ENCODE results near the gene NIFK.

The NIFK gene

DNA sequence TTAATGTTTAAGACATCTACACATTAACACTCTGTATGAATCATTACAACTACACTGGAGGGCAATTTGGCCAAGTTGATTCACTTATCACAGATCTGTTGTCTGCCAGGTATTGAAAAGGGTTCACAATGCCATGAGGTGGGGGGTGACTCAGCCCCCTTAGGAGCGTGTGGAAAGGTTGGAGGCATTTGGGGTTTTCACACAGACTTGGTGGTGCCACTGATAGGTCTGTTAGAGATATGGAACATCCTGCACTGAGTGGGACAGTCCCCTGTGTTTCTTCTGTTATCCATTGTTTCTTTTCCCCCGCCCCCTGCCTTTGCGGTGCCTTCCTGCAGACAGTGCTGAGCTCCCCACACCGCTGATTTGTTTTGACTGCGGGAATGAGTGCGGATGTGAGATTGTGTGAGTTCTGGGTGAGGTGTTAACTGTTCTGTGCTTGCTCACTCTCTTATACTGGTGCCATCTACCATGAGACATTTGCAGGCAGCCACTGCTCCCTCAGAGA, 9.4 kb upstream of the NIFK start:
- no peak for TF ChIP-seq USF1 (IDR thresholded peaks at IDR 0.05)
- TF ChIP-seq RAD21 (IDR thresholded peaks at IDR 0.05; ENCODE audit: low read depth) = no peak

GRCh38 chr2:121741450-121741849, 4.8 kb upstream of the NIFK start:
- no peak for TF ChIP-seq CREB1 (IDR thresholded peaks at IDR 0.05; ENCODE audit: low read depth)
- no peak for TF ChIP-seq RAD21 (IDR thresholded peaks at IDR 0.05; ENCODE audit: low read depth)
- TF ChIP-seq FOXM1 (IDR thresholded peaks at IDR 0.05; ENCODE audit: borderline replicate concordance, low read depth) = no peak
- no peak for TF ChIP-seq TCF12 (IDR thresholded peaks at IDR 0.05; ENCODE audit: low read depth)
- TF ChIP-seq, protein P1, sequence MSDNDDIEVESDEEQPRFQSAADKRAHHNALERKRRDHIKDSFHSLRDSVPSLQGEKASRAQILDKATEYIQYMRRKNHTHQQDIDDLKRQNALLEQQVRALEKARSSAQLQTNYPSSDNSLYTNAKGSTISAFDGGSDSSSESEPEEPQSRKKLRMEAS (IDR thresholded peaks at IDR 0.05) = no peak
- no peak for TF ChIP-seq REST (IDR thresholded peaks at IDR 0.05; ENCODE audit: low read depth)
- TF ChIP-seq CEBPB (IDR thresholded peaks at IDR 0.05) = no peak
- TF ChIP-seq TAF1 (IDR thresholded peaks at IDR 0.05; ENCODE audit: low read depth) = no peak
- no peak for TF ChIP-seq TEAD4 (IDR thresholded peaks at IDR 0.05)
- no peak for TF ChIP-seq YY1 (IDR thresholded peaks at IDR 0.05; ENCODE audit: low read depth)
- no peak for TF ChIP-seq USF1 (IDR thresholded peaks at IDR 0.05)
- no peak for TF ChIP-seq EGR1 (IDR thresholded peaks at IDR 0.05)
- TF ChIP-seq NFIC (IDR thresholded peaks at IDR 0.05) = no peak

DNA sequence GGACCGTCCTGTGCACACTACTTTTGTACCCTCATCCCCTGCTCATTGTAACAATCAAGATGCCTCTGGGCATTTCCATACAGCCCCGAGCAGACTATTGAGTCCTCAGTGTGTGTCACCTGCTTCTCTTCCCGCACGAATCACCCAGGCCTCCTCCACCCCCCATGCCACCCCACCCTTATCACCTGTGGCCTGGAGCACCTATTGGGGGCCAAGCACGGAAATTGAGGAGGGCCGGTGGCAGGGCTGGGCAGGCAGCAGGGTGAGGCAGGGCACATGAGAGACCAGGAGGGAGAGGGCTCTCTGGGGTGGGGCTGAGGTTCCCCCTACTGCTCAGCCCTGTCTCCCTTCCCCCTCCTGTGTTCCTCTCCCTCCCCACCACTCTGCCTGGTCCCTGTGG, 4.3 kb upstream of the NIFK start:
- TF ChIP-seq EGR1 (IDR thresholded peaks at IDR 0.05) = no peak
- TF ChIP-seq, protein P1 (IDR thresholded peaks at IDR 0.05) = no peak
- TF ChIP-seq USF1 (IDR thresholded peaks at IDR 0.05) = no peak
- no peak for TF ChIP-seq ZBTB7A (IDR thresholded peaks at IDR 0.05; ENCODE audit: low read depth)
- no peak for TF ChIP-seq TAF1 (IDR thresholded peaks at IDR 0.05; ENCODE audit: low read depth)

DNA sequence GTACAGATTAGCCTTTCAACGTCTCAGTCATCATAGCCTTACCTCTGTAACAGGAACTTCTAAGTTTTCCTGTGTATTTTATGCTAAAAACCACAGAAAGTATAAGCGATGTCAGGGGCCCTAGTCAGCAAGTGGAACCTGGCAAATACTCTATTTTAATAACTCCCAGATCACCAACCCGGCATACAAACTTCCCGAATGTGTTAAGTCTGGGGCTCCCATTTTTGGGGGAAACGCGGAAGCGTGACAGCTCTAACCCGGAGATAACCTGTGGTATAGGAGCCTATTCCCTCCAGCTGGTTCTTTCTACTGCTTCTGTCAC, 574 bp downstream of the NIFK start:
- TF ChIP-seq, protein P1 (IDR thresholded peaks at IDR 0.05) = no peak
- TF ChIP-seq TCF12 (IDR thresholded peaks at IDR 0.05; ENCODE audit: low read depth) (no peak), EGR1 (IDR thresholded peaks at IDR 0.05) (no peak), YY1 (IDR thresholded peaks at IDR 0.05; ENCODE audit: low read depth) (no peak), CEBPB (IDR thresholded peaks at IDR 0.05) (no peak), EP300 (IDR thresholded peaks at IDR 0.05; ENCODE audit: borderline replicate concordance) (no peak), FOXM1 (IDR thresholded peaks at IDR 0.05; ENCODE audit: borderline replicate concordance, low read depth) (no peak), ZBTB7A (IDR thresholded peaks at IDR 0.05; ENCODE audit: low read depth) (no peak), USF1 (IDR thresholded peaks at IDR 0.05) (no peak), REST (IDR thresholded peaks at IDR 0.05; ENCODE audit: low read depth) (no peak), RAD21 (IDR thresholded peaks at IDR 0.05; ENCODE audit: low read depth) (no peak), NFIC (IDR thresholded peaks at IDR 0.05) (no peak), TEAD4 (IDR thresholded peaks at IDR 0.05) (no peak), CREB1 (IDR thresholded peaks at IDR 0.05; ENCODE audit: low read depth) (no peak), TAF1 (IDR thresholded peaks at IDR 0.05; ENCODE audit: low read depth) (no peak)

- no peak for TF ChIP-seq RAD21 (IDR thresholded peaks at IDR 0.05; ENCODE audit: low read depth)
- TF ChIP-seq USF1 (IDR thresholded peaks at IDR 0.05) = no peak
- TF ChIP-seq TCF12 (IDR thresholded peaks at IDR 0.05; ENCODE audit: low read depth) = no peak
- TF ChIP-seq FOXM1 (IDR thresholded peaks at IDR 0.05; ENCODE audit: borderline replicate concordance, low read depth) = no peak
- no peak for TF ChIP-seq EP300 (IDR thresholded peaks at IDR 0.05; ENCODE audit: borderline replicate concordance)
- TF ChIP-seq REST (IDR thresholded peaks at IDR 0.05; ENCODE audit: low read depth) = no peak
- TF ChIP-seq NFIC (IDR thresholded peaks at IDR 0.05) = no peak
- TF ChIP-seq YY1 (IDR thresholded peaks at IDR 0.05; ENCODE audit: low read depth) = no peak
Measured at GRCh38 chr2:121735518-121736074, 1.1 kb downstream of the NIFK start.

All from Ishikawa (cell line).